Prostate gland (tissue), 2 donors: ENCODE measurements around the gene FRMD3.

Experiments used
- CTCF ChIP-seq, 4 experiments: fragments of 200-600 bp in 2 of 4; fragments of 450-650 bp in 2 of 4; sonication (generic) in 2 of 4; IDR thresholded peaks; 1 replicate in 3 of 4; 2 replicates in 1 of 4; pipeline ENCODE4 v1.5.1; 2016 to 2019; ENCODE audit warnings: antibody characterized with exemption in 4 of 4, mild to moderate bottlenecking in 2 of 4, moderate library complexity in 2 of 4
- POLR2A ChIP-seq: fragments of 450-650 bp; IDR thresholded peaks from one replicate; pipeline ENCODE4 v1.6.1; 2016; ENCODE audit warnings: antibody characterized with exemption, mild to moderate bottlenecking
- POLR2AphosphoS5 ChIP-seq: sonication (generic); formaldehyde crosslinking; IDR thresholded peaks from one replicate; pipeline ENCODE4 v1.6.1; 2017; ENCODE audit warnings: antibody characterized with exemption

- TF ChIP-seq CTCF (IDR thresholded peaks at IDR 0.05) (no peak), POLR2A (no peak), POLR2AphosphoS5 (no peak)
Measured at GRCh38 chr9:83483223-83483622, 55.0 kb downstream of the FRMD3 start.
